SJSA1 (cell line): Measurements from ENCODE around the gene TMEM167B. TPM values are rescaled to one million over a fixed set of nuclear protein-coding genes. Genes with fewer than 3 reads are reported as not detected.
"Not testable (repeated sequence)": the region's sequence is repeated elsewhere in the genome, so short reads cannot be mapped to it uniquely, and the experiment has no call there.

Experiments used
- DNase-seq, 2 experiments: peaks; one replicate each; pipeline ENCODE4 v3.0.0-alpha.2; 2015 to 2020; ENCODE audit warnings: low spot score in 2 of 2, low read depth in 1 of 2
- H3K27ac ChIP-seq: fragments of 250-450 bp; sonication (Bioruptor Pico); 2 replicates; pipeline ENCODE4 v1.5.1; 2020; ENCODE audit warnings: mild to moderate bottlenecking, moderate library complexity
- H3K27me3 ChIP-seq: fragments of 250-450 bp; sonication (Bioruptor Pico); replicated peaks from 2 replicates; pipeline ENCODE4 v1.5.1; 2020; ENCODE audit warnings: mild to moderate bottlenecking, moderate library complexity
- H3K36me3 ChIP-seq: fragments of 250-450 bp; sonication (Bioruptor Pico); 2 replicates; pipeline ENCODE4 v1.5.1; 2020; ENCODE audit warnings: mild to moderate bottlenecking
- H3K4me1 ChIP-seq: fragments of 250-450 bp; sonication (Bioruptor Pico); replicated peaks from 2 replicates; pipeline ENCODE4 v1.6.1; 2021; ENCODE audit warnings: mild to moderate bottlenecking
- H3K4me3 ChIP-seq: fragments of 250-450 bp; sonication (Bioruptor Pico); 2 replicates; pipeline ENCODE4 v1.5.1; 2020; ENCODE audit warnings: mild to moderate bottlenecking
- H3K9me3 ChIP-seq: fragments of 250-450 bp; sonication (Bioruptor Pico); replicated peaks from 2 replicates; pipeline ENCODE4 v1.5.1; 2020; ENCODE audit warnings: mild to moderate bottlenecking
- total RNA-seq: library from RNA; depleted of rRNA; stranded (reverse); fragments of >200 nt; shearing (Covaris generic); gene quantifications from 2 replicates; pipeline ENCODE4 v1.2.3, GENCODE V29; 2014; rRNA removed

The TMEM167B gene
- total RNA-seq, 1 experiment from 2014 or later: 36.3 TPM

DNA sequence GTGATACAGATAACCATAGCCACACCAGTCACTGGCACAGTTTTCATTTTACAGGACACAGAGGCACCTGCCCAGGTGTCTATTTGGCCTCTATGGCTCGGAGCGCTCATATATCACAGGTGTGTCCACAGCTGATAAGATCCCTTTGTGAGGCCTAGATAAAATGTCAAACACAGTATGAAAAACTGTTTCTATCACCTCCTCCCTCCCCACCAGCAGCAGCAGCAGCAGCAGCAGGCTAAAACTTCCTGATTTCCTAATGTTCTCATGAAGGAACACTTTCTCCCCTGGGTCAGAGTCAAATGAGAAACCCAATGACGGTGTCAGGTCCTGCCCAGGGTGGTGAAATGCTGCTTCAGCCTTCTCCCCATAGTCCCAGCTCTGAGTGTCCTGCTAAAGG, 47.8 kb downstream of the TMEM167B start:
- no peak overlapping the region for H3K4me3 ChIP-seq
- H3K4me1 ChIP-seq: no peaks in the 10 kb centered on the region
- 0 out of 2 replicates have a peak, but pooled peaks cover 3% of the 10 kb centered on the region for H3K27me3 ChIP-seq
- H3K36me3 ChIP-seq: no peaks in the 10 kb centered on the region
- DNase-seq: no peak
- H3K27ac ChIP-seq: no peak overlapping the region
- H3K9me3 ChIP-seq: no peaks in the 10 kb centered on the region

DNA sequence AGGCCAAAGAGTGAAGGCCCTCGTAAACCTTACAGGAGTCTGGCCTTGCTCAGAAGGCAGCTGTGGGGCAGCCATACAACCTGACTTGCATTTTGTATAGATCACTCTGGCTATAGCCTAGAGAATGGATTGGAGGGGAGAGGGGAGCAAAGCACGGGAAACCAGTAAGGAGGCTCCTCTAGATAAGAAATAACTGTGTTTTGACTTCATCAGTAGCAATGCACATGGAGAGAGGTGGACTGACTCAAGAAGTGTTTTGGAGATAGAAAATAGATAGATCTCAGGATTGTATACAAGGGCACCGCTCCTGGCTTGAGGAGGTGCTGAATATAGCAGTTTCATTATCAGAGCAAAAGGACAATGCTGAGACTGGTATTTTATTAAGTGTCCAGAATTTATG, 49.8 kb downstream of the TMEM167B start:
- Histone ChIP-seq H3K27ac (no peak overlapping the region), H3K9me3 (no peaks in the 10 kb centered on the region), H3K27me3 (0 out of 2 replicates have a peak, but pooled peaks cover 3% of the 10 kb centered on the region), H3K4me3 (no peak overlapping the region), H3K36me3 (no peaks in the 10 kb centered on the region), H3K4me1 (no peaks in the 10 kb centered on the region)
- DNase-seq: no peak

DNA sequence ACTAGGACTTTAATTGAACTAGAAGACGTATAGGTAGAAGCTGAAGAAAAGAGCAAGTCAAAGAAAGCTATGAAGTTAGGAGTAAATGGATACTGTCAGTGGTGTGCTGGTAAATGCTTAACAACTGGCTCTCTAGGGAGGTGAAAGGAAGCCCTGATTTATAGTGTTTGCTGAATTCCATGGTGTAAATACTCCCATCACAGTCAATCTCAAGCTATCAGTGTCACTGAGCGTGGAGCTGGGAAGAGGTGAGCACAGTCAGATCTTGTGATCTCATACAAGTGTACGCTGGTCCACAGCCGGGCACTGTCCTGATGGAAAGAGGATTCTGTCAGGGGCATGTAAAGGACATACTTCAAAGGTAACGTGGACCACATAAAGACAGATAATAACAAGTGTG, 51.7 kb downstream of the TMEM167B start:
- 0 out of 2 replicates have a peak, but pooled peaks cover 3% of the 10 kb centered on the region for H3K27me3 ChIP-seq
- H3K9me3 ChIP-seq: no peaks in the 10 kb centered on the region
- DNase-seq: no peak
- no peaks in the 10 kb centered on the region for H3K36me3 ChIP-seq
- H3K4me1 ChIP-seq: no peaks in the 10 kb centered on the region
- no peak overlapping the region for H3K4me3 ChIP-seq
- H3K27ac ChIP-seq: no peak overlapping the region

- not testable (repeated sequence) for H3K4me1 ChIP-seq, H3K27ac ChIP-seq, H3K27me3 ChIP-seq, H3K4me3 ChIP-seq, H3K9me3 ChIP-seq, H3K36me3 ChIP-seq, DNase-seq
Measured at GRCh38 chr1:109142725-109143124, 52.2 kb downstream of the TMEM167B start.

Other genes starting within 250 kb of the TMEM167B start
- gene AKNAD1, start 233.7 kb upstream of the TMEM167B start, total RNA-seq: 0.21 TPM in 1 of 2 replicates, not detected in the other
- gene GPSM2, start 213.8 kb upstream of the TMEM167B start, total RNA-seq: 51.8 and 71.9 TPM in 2 replicates
- 66.4 and 77.9 TPM in 2 replicates for gene CLCC1, start 127.3 kb upstream of the TMEM167B start, total RNA-seq
- gene WDR47, start 48.7 kb upstream of the TMEM167B start, total RNA-seq: 20.0 and 20.9 TPM in 2 replicates
- 96.5 and 137 TPM in 2 replicates for gene TAF13, start 14.8 kb upstream of the TMEM167B start, total RNA-seq
- 0.63 and 1.2 TPM in 2 replicates for gene ELAPOR1, start 23.4 kb downstream of the TMEM167B start, total RNA-seq
- 252 and 264 TPM in 2 replicates for gene SARS1, start 123.2 kb downstream of the TMEM167B start, total RNA-seq
- 0.11 TPM in 1 of 2 replicates, not detected in the other for gene CELSR2, start 158.8 kb downstream of the TMEM167B start, total RNA-seq
- gene PSRC1, start 192.4 kb downstream of the TMEM167B start, total RNA-seq: 94.1 and 137 TPM in 2 replicates
- not detected in 2 replicates for gene MYBPHL, start 216.2 kb downstream of the TMEM167B start, total RNA-seq